Epithelial cell of prostate (primary cell): ENCODE results near the gene NFILZ.

ENCODE experiments used
- DNase-seq: peaks from one replicate; pipeline ENCODE4 v3.0.0-alpha.2; 2011; ENCODE audit warnings: low read depth, low spot score
- H3K27ac ChIP-seq: fragments of 450-650 bp; 2 replicates; pipeline ENCODE4 v1.5.1; 2017; ENCODE audit warnings: mild to moderate bottlenecking

Gene NFILZ

GRCh38 chr19:8640402-8641004, 10.1 kb downstream of the NFILZ start:
- no peak for DNase-seq
- H3K27ac ChIP-seq, result no peak overlapping the region

- DNase-seq, result no peak
- no peak overlapping the region for H3K27ac ChIP-seq
Measured at GRCh38 chr19:8641221-8641907, 10.9 kb downstream of the NFILZ start.

- no peak overlapping the region for H3K27ac ChIP-seq
Measured at GRCh38 chr19:8641908-8642547, 11.6 kb downstream of the NFILZ start.

GRCh38 chr19:8642561-8642960, 12.1 kb downstream of the NFILZ start:
- H3K27ac ChIP-seq, result no peak overlapping the region
- no peak for DNase-seq

More at GRCh38 chr19:8641908-8642547, 11.6 kb downstream of the NFILZ start:
- DNase-seq, result no peak

- no peak for DNase-seq
Measured at GRCh38 chr19:8643860-8644653, 13.6 kb downstream of the NFILZ start.

GRCh38 chr19:8648240-8648639, 17.8 kb downstream of the NFILZ start:
- no peak for DNase-seq
- H3K27ac ChIP-seq, result no peak overlapping the region

More at GRCh38 chr19:8643860-8644653, 13.6 kb downstream of the NFILZ start:
- no peak overlapping the region for H3K27ac ChIP-seq

- no peak overlapping the region for H3K27ac ChIP-seq
- no peak for DNase-seq
Measured at GRCh38 chr19:8654591-8655339, 24.3 kb downstream of the NFILZ start.

- DNase-seq, result no peak
- H3K27ac ChIP-seq, result no peak overlapping the region
Measured at GRCh38 chr19:8655340-8655709, 24.9 kb downstream of the NFILZ start.

- DNase-seq, result no peak
- no peak overlapping the region for H3K27ac ChIP-seq
Measured at GRCh38 chr19:8657869-8658268, 27.4 kb downstream of the NFILZ start.

GRCh38 chr19:8659905-8660304, 29.5 kb downstream of the NFILZ start:
- DNase-seq, result no peak

GRCh38 chr19:8662263-8662662, 31.8 kb downstream of the NFILZ start:
- H3K27ac ChIP-seq, result no peak overlapping the region
- no peak for DNase-seq

More at GRCh38 chr19:8659905-8660304, 29.5 kb downstream of the NFILZ start:
- no peak overlapping the region for H3K27ac ChIP-seq

- no peak overlapping the region for H3K27ac ChIP-seq
- no peak for DNase-seq
Measured at GRCh38 chr19:8663920-8664670, 33.7 kb downstream of the NFILZ start.

GRCh38 chr19:8664671-8665057, 34.2 kb downstream of the NFILZ start:
- H3K27ac ChIP-seq, result no peak overlapping the region
- no peak for DNase-seq

GRCh38 chr19:8665468-8666213, 35.2 kb downstream of the NFILZ start:
- no peak overlapping the region for H3K27ac ChIP-seq
- DNase-seq, result no peak

GRCh38 chr19:8666814-8667405, 36.5 kb downstream of the NFILZ start:
- no peak for DNase-seq
- H3K27ac ChIP-seq, result no peak overlapping the region

- no peak for DNase-seq
- H3K27ac ChIP-seq, result no peak overlapping the region
Measured at GRCh38 chr19:8673276-8673891, 43.0 kb downstream of the NFILZ start.

- DNase-seq, result no peak
- no peak overlapping the region for H3K27ac ChIP-seq
Measured at GRCh38 chr19:8675066-8675465, 44.6 kb downstream of the NFILZ start.

- DNase-seq, result no peak
- no peak overlapping the region for H3K27ac ChIP-seq
Measured at GRCh38 chr19:8678244-8678807, 47.9 kb downstream of the NFILZ start.
